K562 treated with DMSO at 1 percent for 12 hours (cell line): Measurements from ENCODE around the gene MYOF. TPM values are rescaled to one million over a fixed set of nuclear protein-coding genes. Genes with fewer than 3 reads are reported as not detected.

ENCODE experiments used
- total RNA-seq: library from RNA; unstranded; fragments of 300-600 nt; gene quantifications from 2 replicates; pipeline ENCODE4 v1.2.3, GENCODE V29; 2022; ENCODE audit not compliant: insufficient read depth

The MYOF gene
- not detected in 2 replicates for total RNA-seq

GRCh38 chr10:93482145-93482834 is at the start of gene MYOF:
Gene MYOF (minus strand): TSS chr10:93482334. CDS start chr10:93482194, 140 bp downstream.

GRCh38 chr10:93496322-93497041 is 14.3 kb upstream of the MYOF start, which contains the start of gene CEP55:
Gene CEP55 (plus strand): TSS chr10:93496612. CDS start chr10:93500052, 3,440 bp downstream.

Other genes with a start within 250 kb of the MYOF start
- gene CEP55, start 14.3 kb upstream of the MYOF start, total RNA-seq: 6.7 and 15.7 TPM in 2 replicates
- not detected in 2 replicates for gene FFAR4, start 84.3 kb upstream of the MYOF start, total RNA-seq
- gene RBP4, start 118.9 kb upstream of the MYOF start, total RNA-seq: not detected in 2 replicates
- not detected in 2 replicates for gene PDE6C, start 130.2 kb upstream of the MYOF start, total RNA-seq
- gene FRA10AC1, start 220.3 kb upstream of the MYOF start, total RNA-seq: 3.1 and 6.2 TPM in 2 replicates